ENCODE data around the gene PRUNE2. TPM values are rescaled to one million over a fixed set of nuclear protein-coding genes. Genes with fewer than 3 reads are reported as not detected.

The PRUNE2 gene
- total RNA-seq, 6 donors from 2014 or later, result 5.6 to 20.4 (median 8.8) TPM

DNA sequence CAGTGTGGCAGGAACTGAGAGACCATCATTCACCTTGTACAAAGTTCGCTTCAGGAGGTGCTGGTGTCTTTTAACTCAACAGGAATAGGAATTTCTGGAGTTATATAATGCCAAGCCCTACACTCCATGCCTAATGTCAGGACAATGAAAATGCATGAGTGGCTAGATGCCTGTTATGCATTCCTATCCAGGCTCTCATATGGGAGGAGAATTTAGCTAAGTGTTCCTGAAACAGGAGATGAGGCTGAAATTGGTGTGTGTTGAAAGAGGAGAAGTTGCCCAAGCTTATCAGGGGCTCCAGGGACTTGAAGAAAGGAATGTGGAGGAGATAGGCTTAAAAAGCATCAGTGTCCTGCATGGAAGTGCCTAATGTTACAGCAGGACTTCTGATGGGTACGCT lies 26.8 kb upstream of the PRUNE2 start:
- 69 to 79% methylated on average over 2 of the region's 2 CpGs for WGBS, 2 donors
- Histone ChIP-seq H3K4me1 (no peaks in the 10 kb centered on the region), H3K27me3 (no peaks in the 10 kb centered on the region), H3K4me3 (no peak overlapping the region), H3K27ac (no peak overlapping the region), H3K36me3 (no peaks in the 10 kb centered on the region), H3K9me3 (no peaks in the 10 kb centered on the region)
- no peak for ATAC-seq (ENCODE audit: low FRiP score in 2 of 2)
- TF ChIP-seq POLR2AphosphoS5 (IDR thresholded peaks at IDR 0.05) (no peak), POLR2A (IDR thresholded peaks at IDR 0.05) (no peak), EP300 (IDR thresholded peaks at IDR 0.05) (no peak)
- TF ChIP-seq, protein P1, sequence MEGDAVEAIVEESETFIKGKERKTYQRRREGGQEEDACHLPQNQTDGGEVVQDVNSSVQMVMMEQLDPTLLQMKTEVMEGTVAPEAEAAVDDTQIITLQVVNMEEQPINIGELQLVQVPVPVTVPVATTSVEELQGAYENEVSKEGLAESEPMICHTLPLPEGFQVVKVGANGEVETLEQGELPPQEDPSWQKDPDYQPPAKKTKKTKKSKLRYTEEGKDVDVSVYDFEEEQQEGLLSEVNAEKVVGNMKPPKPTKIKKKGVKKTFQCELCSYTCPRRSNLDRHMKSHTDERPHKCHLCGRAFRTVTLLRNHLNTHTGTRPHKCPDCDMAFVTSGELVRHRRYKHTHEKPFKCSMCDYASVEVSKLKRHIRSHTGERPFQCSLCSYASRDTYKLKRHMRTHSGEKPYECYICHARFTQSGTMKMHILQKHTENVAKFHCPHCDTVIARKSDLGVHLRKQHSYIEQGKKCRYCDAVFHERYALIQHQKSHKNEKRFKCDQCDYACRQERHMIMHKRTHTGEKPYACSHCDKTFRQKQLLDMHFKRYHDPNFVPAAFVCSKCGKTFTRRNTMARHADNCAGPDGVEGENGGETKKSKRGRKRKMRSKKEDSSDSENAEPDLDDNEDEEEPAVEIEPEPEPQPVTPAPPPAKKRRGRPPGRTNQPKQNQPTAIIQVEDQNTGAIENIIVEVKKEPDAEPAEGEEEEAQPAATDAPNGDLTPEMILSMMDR (IDR thresholded peaks at IDR 0.05), result no peak
- no peak for DNase-seq

DNA sequence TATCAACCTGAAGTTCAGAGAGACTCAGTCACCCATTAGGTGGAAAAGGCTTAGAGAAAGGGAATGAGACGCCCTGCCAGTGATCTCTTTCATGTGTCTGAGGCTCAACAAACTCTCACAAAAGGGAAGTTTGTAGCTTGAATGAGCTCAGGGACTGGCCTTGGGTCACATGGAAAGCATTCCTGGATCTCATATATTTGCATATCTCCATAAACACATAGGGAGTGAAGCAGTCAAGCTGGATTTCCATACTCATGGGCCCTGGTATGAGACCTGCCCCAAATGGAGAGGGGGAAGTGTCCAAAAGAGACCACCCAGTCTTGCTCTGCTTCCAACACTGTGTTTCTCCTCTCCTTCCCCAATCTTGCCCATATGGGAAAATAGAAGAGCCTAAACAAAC lies 26.4 kb upstream of the PRUNE2 start:
- ATAC-seq (ENCODE audit: low FRiP score in 2 of 2), result no peak
- 55 to 70% methylated on average over 1 of the region's 1 CpG for WGBS, 2 donors
- Histone ChIP-seq H3K27ac (no peak overlapping the region), H3K4me1 (no peaks in the 10 kb centered on the region), H3K4me3 (no peak overlapping the region), H3K36me3 (no peaks in the 10 kb centered on the region), H3K9me3 (no peaks in the 10 kb centered on the region), H3K27me3 (no peaks in the 10 kb centered on the region)
- TF ChIP-seq, protein P1 (IDR thresholded peaks at IDR 0.05), result no peak
- TF ChIP-seq POLR2AphosphoS5 (IDR thresholded peaks at IDR 0.05) (no peak), EP300 (IDR thresholded peaks at IDR 0.05) (no peak), POLR2A (IDR thresholded peaks at IDR 0.05) (no peak)
- no peak for DNase-seq

DNA sequence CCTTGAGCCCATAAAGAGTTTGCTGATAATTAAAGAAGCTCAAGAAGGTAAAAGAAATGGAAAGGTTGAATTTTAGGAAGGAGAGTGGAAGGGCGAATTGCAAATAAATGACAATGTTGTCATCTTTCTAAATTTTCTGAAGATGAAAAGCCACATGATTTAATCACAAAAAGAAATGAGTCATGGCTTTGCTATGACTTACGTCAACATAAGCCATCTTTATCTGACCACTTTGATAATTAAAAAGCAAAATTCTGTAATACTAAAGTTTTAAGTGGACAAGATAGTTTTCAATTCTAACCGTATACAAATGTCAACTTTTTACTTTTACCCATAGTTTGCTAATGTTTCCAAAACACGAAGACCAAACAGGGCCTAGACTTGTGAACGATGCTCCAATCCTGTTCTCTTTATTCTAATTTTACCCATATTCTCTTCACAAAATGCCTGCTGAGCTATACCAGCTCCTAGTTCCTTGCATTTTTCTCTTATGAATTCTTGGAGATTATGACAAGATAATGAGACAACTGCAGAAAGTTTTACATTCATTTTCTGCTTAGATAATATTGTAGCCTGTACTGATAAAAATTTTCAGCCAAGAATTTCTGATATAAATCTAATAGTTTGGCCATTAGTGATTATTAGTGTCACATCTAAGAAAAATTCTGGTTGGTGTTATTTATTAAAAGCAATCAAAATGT lies 21.8 kb upstream of the PRUNE2 start:
- ATAC-seq (ENCODE audit: low FRiP score in 2 of 2) (no peak), DNase-seq (no peak)
- no peak overlapping the region for H3K27ac ChIP-seq
- no peak overlapping the region for H3K4me3 ChIP-seq
- H3K36me3 ChIP-seq, result no peaks in the 10 kb centered on the region
- TF ChIP-seq, protein P1 (IDR thresholded peaks at IDR 0.05), result no peak
- no peak for TF ChIP-seq POLR2A (IDR thresholded peaks at IDR 0.05)
- no peaks in the 10 kb centered on the region for H3K27me3 ChIP-seq
- H3K9me3 ChIP-seq, result no peaks in the 10 kb centered on the region
- H3K4me1 ChIP-seq, result no peaks in the 10 kb centered on the region
- WGBS, 2 donors, result 82 to 84% methylated on average over 5 of the region's 5 CpGs

DNA sequence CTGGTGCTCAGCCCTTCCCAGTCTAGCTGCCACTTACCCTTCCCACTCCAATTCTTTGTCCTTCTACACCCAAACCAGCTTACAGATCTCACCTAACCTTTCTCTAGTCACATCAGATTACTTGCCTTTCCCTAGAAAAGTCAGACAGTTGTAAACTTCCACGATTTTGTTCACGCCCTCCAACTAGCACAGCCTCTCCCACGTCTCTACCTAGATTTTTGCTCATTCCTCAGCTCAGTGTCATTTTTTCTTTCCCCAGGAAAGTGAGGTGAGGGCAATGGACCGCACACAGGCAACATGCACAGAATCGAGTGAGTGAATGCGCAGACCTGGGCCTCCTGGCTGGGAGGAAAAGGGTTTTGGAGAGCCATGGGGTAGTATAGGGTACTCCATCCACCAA lies 20.9 kb upstream of the PRUNE2 start:
- peak in 1 of 2 donors; percentile 15 for ATAC-seq (ENCODE audit: low FRiP score in 2 of 2)
- WGBS, 2 donors, result 81 to 84% methylated on average over 6 of the region's 6 CpGs

More for the DNA sequence above, 20.9 kb upstream of the PRUNE2 start:
- no peaks in the 10 kb centered on the region for H3K4me1 ChIP-seq
- no peaks in the 10 kb centered on the region for H3K27me3 ChIP-seq
- H3K9me3 ChIP-seq, result no peaks in the 10 kb centered on the region
- H3K4me3 ChIP-seq, result no peak overlapping the region
- DNase-seq, result no peak
- no peak overlapping the region for H3K27ac ChIP-seq
- TF ChIP-seq POLR2A (IDR thresholded peaks at IDR 0.05) (no peak), POLR2AphosphoS5 (IDR thresholded peaks at IDR 0.05) (no peak), EP300 (IDR thresholded peaks at IDR 0.05) (no peak)
- TF ChIP-seq, protein P1 (IDR thresholded peaks at IDR 0.05), result no peak
- H3K36me3 ChIP-seq, result no peaks in the 10 kb centered on the region

Data from upper lobe of left lung (tissue), 6 donors.